ENCODE data around the gene DMTF1. TPM values are rescaled to one million over a fixed set of nuclear protein-coding genes. Genes with fewer than 3 reads are reported as not detected.

DMTF1 gene
- total and polyA plus RNA-seq, 9 of the 15 experiments (the other 6 are each of a cell fraction or from before 2014, with no cell fraction given) = 25.7 to 208 (median 74.7) TPM

DNA sequence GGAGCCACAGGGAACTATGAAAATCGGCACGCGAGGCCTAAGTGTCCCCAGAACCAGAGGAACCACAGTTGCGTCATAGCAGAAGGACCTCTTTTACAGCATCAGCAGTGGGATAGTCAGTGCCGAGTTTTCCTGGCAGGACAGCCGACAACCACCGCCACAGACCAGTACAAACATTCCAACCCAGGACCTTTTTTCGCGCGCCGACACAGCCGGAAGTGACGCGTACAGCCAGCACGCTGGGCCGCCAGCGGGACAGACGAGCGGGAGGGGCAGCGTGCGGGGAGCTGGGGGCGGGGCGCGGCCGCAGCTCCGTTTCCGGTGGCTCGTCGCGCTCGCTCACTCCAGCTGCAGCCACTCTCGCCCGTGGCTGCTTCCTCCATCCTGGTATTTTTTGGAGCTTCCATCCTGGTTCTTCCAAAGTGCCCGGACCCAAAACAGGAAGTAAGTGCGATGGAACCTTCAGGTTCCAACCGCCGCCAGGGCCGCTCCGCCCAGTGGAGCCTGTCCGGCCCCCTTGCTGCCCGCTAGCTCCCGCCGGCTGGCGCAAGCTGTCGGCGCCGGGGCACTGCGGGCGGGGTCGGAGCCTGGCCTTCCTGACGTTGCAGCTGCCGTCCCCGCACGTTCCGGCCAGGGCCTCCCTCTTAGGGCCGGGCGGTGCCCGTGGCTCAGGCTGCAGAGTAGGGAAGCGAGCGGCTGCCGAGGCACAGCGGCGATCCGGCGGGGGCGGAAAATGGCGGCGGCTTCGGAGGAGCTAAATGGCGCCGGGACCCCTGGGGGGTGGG is at the start of gene DMTF1 (continued):
- TF ChIP-seq, protein P1, sequence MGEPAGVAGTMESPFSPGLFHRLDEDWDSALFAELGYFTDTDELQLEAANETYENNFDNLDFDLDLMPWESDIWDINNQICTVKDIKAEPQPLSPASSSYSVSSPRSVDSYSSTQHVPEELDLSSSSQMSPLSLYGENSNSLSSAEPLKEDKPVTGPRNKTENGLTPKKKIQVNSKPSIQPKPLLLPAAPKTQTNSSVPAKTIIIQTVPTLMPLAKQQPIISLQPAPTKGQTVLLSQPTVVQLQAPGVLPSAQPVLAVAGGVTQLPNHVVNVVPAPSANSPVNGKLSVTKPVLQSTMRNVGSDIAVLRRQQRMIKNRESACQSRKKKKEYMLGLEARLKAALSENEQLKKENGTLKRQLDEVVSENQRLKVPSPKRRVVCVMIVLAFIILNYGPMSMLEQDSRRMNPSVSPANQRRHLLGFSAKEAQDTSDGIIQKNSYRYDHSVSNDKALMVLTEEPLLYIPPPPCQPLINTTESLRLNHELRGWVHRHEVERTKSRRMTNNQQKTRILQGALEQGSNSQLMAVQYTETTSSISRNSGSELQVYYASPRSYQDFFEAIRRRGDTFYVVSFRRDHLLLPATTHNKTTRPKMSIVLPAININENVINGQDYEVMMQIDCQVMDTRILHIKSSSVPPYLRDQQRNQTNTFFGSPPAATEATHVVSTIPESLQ (CRISPR knock-in tag; IDR thresholded peaks at IDR 0.05) = 0 out of 2 replicates have a peak, but pooled peaks have one; percentile 64
- TF ChIP-seq XRCC5 (IDR thresholded peaks at IDR 0.05; ENCODE audit: low read depth, low read length) (0 out of 2 replicates have a peak, but pooled peaks have one; percentile 43), NR2F6 (CRISPR knock-in tag; IDR thresholded peaks at IDR 0.05) (0 out of 2 replicates have a peak, but pooled peaks have one; percentile 78), NFRKB (IDR thresholded peaks at IDR 0.05; ENCODE audit: low read depth) (peak; percentile 98), ZNF668 (CRISPR knock-in tag; IDR thresholded peaks at IDR 0.05) (no peak), SAFB2 (IDR thresholded peaks at IDR 0.05; ENCODE audit: borderline replicate concordance, low read depth, low read length, severe bottlenecking) (no peak), WHSC1 (IDR thresholded peaks at IDR 0.05; ENCODE audit: low read length) (no peak), CTBP1 (IDR thresholded peaks at IDR 0.05; ENCODE audit: borderline replicate concordance) (peak; percentile 82), ESRRA (IDR thresholded peaks at IDR 0.05; ENCODE audit: borderline replicate concordance, low read depth) (peak; percentile 51; the same call in 1 of the 2 replicates), PHTF2 (CRISPR knock-in tag; IDR thresholded peaks at IDR 0.05) (no peak), SMAD1 (IDR thresholded peaks at IDR 0.05; ENCODE audit: low read depth, low read length, partially characterized antibody) (peak; percentile 85), GABPA (tag; conservative IDR thresholded peaks at IDR 0.05; ENCODE audit: low read depth) (peak; percentile 99), ERF (CRISPR knock-in tag; IDR thresholded peaks at IDR 0.05) (peak; percentile 88)
- TF ChIP-seq, protein P2, sequence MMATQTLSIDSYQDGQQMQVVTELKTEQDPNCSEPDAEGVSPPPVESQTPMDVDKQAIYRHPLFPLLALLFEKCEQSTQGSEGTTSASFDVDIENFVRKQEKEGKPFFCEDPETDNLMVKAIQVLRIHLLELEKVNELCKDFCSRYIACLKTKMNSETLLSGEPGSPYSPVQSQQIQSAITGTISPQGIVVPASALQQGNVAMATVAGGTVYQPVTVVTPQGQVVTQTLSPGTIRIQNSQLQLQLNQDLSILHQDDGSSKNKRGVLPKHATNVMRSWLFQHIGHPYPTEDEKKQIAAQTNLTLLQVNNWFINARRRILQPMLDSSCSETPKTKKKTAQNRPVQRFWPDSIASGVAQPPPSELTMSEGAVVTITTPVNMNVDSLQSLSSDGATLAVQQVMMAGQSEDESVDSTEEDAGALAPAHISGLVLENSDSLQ (IDR thresholded peaks at IDR 0.05) = peak; percentile 74
- TF ChIP-seq, protein P3, sequence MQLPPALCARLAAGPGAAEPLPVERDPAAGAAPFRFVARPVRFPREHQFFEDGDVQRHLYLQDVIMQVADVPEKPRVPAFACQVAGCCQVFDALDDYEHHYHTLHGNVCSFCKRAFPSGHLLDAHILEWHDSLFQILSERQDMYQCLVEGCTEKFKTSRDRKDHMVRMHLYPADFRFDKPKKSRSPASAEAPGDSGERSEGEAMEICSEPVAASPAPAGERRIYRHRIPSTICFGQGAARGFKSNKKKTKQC (CRISPR knock-in tag; IDR thresholded peaks at IDR 0.05) = 0 out of 2 replicates have a peak, but pooled peaks have one; percentile 48
- TF ChIP-seq, protein P4, sequence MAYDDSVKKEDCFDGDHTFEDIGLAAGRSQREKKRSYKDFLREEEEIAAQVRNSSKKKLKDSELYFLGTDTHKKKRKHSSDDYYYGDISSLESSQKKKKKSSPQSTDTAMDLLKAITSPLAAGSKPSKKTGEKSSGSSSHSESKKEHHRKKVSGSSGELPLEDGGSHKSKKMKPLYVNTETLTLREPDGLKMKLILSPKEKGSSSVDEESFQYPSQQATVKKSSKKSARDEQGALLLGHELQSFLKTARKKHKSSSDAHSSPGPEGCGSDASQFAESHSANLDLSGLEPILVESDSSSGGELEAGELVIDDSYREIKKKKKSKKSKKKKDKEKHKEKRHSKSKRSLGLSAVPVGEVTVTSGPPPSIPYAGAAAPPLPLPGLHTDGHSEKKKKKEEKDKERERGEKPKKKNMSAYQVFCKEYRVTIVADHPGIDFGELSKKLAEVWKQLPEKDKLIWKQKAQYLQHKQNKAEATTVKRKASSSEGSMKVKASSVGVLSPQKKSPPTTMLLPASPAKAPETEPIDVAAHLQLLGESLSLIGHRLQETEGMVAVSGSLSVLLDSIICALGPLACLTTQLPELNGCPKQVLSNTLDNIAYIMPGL (CRISPR knock-in tag; IDR thresholded peaks at IDR 0.05) = peak; percentile 67; the same call in 1 of the 2 replicates
- TF ChIP-seq, protein P5, sequence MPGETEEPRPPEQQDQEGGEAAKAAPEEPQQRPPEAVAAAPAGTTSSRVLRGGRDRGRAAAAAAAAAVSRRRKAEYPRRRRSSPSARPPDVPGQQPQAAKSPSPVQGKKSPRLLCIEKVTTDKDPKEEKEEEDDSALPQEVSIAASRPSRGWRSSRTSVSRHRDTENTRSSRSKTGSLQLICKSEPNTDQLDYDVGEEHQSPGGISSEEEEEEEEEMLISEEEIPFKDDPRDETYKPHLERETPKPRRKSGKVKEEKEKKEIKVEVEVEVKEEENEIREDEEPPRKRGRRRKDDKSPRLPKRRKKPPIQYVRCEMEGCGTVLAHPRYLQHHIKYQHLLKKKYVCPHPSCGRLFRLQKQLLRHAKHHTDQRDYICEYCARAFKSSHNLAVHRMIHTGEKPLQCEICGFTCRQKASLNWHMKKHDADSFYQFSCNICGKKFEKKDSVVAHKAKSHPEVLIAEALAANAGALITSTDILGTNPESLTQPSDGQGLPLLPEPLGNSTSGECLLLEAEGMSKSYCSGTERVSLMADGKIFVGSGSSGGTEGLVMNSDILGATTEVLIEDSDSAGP (CRISPR knock-in tag; IDR thresholded peaks at IDR 0.05) = peak; percentile 66; the same call in 1 of the 2 replicates
- TF ChIP-seq, protein P6, sequence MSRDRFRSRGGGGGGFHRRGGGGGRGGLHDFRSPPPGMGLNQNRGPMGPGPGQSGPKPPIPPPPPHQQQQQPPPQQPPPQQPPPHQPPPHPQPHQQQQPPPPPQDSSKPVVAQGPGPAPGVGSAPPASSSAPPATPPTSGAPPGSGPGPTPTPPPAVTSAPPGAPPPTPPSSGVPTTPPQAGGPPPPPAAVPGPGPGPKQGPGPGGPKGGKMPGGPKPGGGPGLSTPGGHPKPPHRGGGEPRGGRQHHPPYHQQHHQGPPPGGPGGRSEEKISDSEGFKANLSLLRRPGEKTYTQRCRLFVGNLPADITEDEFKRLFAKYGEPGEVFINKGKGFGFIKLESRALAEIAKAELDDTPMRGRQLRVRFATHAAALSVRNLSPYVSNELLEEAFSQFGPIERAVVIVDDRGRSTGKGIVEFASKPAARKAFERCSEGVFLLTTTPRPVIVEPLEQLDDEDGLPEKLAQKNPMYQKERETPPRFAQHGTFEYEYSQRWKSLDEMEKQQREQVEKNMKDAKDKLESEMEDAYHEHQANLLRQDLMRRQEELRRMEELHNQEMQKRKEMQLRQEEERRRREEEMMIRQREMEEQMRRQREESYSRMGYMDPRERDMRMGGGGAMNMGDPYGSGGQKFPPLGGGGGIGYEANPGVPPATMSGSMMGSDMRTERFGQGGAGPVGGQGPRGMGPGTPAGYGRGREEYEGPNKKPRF (IDR thresholded peaks at IDR 0.05; ENCODE audit: low read depth, low read length) = no peak

Measured in K562 (cell line).